ENCODE measurements around the gene TULP1.
"Not testable (repeated sequence)": the region's sequence is repeated elsewhere in the genome, so short reads cannot be mapped to it uniquely, and the experiment has no call there.

Gene TULP1

DNA sequence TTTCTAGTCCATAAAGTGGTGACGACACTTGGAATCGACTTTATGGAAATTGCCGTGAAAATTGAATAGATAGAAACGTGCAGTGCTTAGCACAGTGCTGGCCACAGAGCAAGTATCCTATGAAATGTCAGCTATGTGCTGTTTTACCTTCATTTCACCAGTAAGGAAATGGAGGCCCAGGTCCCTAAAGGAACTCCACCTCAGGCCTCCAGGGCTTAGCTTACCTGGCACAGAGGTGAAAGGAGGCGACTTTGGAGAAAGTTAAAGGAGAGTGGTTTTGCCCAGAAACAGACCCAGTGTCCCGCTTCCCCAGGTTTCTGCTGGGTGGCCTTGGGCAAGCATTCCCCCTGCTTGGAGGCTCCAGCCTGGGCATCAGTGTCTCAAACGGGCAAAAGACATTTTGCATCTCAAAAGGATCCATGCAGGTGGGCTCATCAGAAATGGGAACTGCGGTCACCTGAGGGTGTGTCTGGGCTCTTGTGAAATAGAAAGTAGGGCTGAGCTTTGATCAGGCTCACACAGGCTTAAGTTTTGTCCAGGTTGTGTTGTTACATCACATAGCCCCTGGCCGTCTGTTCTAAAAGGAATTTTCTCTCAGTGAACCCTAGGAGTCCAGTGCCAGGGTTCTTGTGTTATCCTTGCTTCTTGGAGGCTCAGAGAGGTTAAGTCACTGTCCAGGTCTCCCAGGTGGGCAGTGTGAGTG, 6.8 kb upstream of the TULP1 start:
- DNase-seq, result no peak

- DNase-seq, result no peak
Observed at GRCh38 chr6:35518566-35519312, 6.0 kb upstream of the TULP1 start.

GRCh38 chr6:35517978-35518377, 5.3 kb upstream of the TULP1 start:
- not testable (repeated sequence) for DNase-seq

GRCh38 chr6:35516712-35517111, 4.0 kb upstream of the TULP1 start:
- DNase-seq, result no peak

- DNase-seq, result not testable (repeated sequence)
Observed at GRCh38 chr6:35515939-35516338, 3.2 kb upstream of the TULP1 start.

GRCh38 chr6:35514587-35514986, 1.9 kb upstream of the TULP1 start:
- DNase-seq, result no peak

DNA sequence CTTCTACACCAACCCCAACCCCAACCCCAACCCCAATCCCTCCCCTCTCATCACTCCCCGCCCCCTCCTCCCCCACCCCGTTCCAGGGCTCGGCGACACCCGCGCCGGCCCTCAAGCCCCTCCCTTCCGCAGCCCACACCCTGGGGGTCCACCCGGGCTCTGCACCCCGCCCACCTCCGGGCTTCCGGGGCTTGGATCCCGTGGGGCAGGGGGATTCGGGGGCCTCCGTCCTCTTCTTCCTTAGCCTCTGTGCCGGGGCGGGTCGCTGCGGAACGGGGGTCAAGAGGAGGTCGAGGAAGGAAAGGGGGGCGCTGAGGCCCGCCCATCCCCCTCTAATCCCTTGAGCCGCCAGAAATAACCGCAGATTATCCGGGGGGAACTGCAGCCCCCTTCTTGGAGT, 690 bp downstream of the TULP1 start:
- DNase-seq, result no peak

GRCh38 chr6:35511562-35511941, 1.1 kb downstream of the TULP1 start:
- DNase-seq, result no peak

GRCh38 chr6:35510916-35511561, 1.7 kb downstream of the TULP1 start:
- no peak for DNase-seq

GRCh38 chr6:35508542-35508941, 4.2 kb downstream of the TULP1 start:
- DNase-seq, result no peak

GRCh38 chr6:35508027-35508426, 4.7 kb downstream of the TULP1 start:
- DNase-seq, result no peak

- no peak for DNase-seq
Observed at GRCh38 chr6:35507221-35507620, 5.5 kb downstream of the TULP1 start.

- no peak for DNase-seq
Observed at GRCh38 chr6:35506536-35506935, 6.2 kb downstream of the TULP1 start.

GRCh38 chr6:35505999-35506412, 6.7 kb downstream of the TULP1 start:
- DNase-seq, result no peak

- DNase-seq, result no peak
Observed at GRCh38 chr6:35503534-35503933, 9.2 kb downstream of the TULP1 start.

GRCh38 chr6:35501784-35502183, 10.9 kb downstream of the TULP1 start:
- no peak for DNase-seq

GRCh38 chr6:35500782-35501181, 11.9 kb downstream of the TULP1 start:
- DNase-seq, result no peak

DNA sequence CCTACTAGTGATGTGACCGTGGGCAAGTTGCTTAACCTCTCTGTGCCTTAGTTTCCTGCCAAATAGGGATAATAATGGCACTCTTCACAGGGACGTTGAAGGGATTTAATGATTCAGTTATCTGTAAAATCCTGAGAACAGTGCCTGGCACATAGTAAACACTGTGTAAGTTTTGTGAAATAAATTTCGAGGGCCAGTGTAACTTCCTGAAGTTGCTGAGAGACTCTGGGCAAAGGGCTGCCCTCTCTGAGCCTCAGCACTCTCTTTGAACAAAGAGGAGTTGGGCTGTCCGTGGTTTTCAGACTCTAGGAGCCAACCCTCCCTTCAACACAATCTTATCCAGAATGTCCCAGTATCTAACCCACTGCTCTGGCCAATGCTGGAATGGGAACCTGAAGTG, 13.3 kb downstream of the TULP1 start:
- DNase-seq, result no peak

DNA sequence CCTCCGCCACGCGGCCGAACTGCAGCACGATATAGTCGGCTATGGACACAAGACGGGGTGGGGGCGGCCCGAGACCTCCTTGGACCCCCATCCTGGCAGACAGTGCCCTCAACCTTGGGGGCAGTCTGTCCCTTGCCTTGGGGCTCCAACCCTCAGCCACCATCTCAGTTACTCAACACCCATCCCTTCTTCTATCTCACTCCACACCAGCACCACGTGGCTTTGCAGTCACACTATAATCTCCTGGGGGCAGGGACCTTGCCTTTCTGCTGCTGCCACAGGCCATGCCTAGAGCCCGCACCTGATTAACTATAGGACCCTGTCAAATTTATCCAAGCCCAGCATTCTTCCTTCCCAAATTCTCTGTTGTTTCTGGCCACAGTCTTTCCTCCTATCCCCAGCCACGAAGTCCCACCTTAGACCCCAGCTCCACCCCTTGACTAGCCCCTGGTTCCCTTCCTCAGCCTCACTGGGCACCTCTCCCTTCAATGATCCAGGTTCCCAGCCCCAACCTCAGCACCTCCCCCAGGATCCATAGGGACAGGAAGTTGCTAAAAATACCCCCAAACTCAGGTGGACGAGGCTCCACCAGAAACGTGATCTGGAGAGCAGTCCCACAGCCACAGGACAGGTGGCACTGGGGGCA, 14.2 kb downstream of the TULP1 start:
- DNase-seq, result no peak

DNA sequence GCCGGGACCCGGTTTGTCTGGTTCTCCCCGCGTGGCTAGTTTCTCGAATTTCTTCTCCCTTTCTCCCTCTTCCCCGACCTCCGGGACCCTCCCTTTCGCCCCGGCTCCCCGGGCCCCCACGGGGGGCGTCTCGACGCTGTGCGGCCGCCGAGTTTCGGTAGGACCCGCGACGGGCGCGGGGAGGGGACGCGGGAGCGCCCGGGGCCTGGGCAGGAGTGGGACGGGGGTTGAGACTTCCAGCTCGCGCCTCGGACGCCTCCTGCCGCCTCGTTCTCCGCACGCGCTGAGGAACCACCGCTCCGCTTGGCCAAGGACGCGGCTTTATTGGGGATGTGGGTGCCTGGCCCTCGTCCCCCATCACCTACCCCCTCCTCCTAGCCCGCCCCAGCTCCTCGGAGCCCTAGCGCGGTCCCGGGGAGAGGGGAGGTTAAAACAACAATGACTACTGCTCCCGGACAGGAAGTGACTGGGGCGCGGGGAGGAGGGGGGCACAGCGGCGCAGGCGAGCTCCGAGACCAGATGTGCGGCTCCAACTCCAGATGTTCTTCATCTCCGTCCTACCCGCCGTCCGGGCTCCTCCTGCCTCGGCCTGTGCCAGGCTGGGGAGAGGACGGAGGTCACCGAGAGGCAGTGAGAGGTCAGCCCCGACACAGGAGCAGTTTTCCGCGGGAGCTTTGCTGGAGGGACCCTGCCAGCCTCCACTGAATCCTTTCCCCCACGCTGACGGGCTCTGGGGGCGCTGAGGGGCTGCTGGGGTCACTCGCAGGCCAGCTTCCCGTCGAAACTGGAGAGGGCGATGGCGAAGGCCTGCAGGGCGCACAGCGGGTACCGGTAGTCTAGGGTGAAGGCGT, 14.9 kb downstream of the TULP1 start:
- DNase-seq, result peak; percentile 58

DNA sequence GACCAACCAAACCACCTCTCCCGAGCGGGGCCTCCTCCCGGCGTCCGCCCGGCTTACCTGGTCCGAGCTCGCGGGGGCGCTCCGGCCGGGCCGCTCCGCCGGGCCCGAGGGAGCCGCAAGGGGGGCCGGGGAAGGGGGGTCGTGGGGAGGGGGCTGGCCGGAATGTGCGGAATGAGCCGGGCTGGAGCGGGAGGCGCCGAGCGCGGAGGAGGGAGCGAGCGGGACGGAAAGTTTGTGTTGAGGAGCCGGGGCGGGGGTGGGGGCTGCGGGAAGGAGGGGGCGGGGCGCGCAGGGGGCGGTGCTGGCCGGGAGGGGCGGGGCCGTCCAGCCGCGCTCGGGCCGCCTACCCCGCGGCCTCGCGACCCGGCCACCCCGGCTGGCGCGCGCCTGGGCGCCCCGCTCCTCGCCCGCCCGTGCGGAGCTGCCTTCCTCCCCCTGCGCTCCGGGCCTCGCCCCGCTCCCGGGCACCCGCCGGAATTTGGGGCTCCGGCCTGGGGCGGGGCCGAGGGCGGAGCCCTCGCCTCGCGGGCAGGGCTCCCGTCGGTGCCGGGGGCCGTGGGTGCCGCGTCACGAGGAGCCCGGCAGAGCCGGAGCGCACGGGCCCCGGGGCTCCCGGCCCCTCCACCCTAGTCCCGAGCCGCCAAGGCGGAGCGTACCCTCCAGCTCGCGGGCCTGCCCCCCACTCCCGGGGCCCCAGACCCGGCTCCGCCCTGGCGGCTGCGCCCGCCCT, 15.7 kb downstream of the TULP1 start, which contains the start of gene TEAD3:
TEAD3 (minus strand) TSS at position 239 of the 730 bp plus-strand sequence.
- peak; percentile 65 for DNase-seq

Data from CD4-positive, alpha-beta T cell treated with Interleukin-6 for 4 hours (primary cell).